GM21723 (cell line): Measurements from ENCODE around the gene UGGT2.
"Not testable (repeated sequence)": the region's sequence is repeated elsewhere in the genome, so short reads cannot be mapped to it uniquely, and the experiment has no call there.

Source experiments
- ATAC-seq: cut with Tn5 transposase; IDR thresholded peaks from one replicate; pipeline ENCODE4 v1.9.1; 2021; ENCODE audit warnings: mild to moderate bottlenecking, moderate library complexity; ENCODE audit not compliant: unreplicated experiment

Gene UGGT2

GRCh38 chr13:95801825-95802224, 251.4 kb downstream of the UGGT2 start:
- ATAC-seq: no peak

GRCh38 chr13:95800436-95800835, 252.8 kb downstream of the UGGT2 start:
- ATAC-seq: no peak

GRCh38 chr13:95797016-95797415, 256.2 kb downstream of the UGGT2 start:
- no peak for ATAC-seq

- no peak for ATAC-seq
Measured at GRCh38 chr13:95793781-95794180, 259.4 kb downstream of the UGGT2 start.

GRCh38 chr13:95793018-95793555, 260.1 kb downstream of the UGGT2 start:
- no peak for ATAC-seq

GRCh38 chr13:95791084-95791722, 262.0 kb downstream of the UGGT2 start:
- ATAC-seq: no peak

- ATAC-seq: not testable (repeated sequence)
Measured at GRCh38 chr13:95789315-95789714, 263.9 kb downstream of the UGGT2 start.

- no peak for ATAC-seq
Measured at GRCh38 chr13:95788100-95788463, 265.1 kb downstream of the UGGT2 start.

GRCh38 chr13:95787356-95788099, 265.7 kb downstream of the UGGT2 start:
- ATAC-seq: no peak

- no peak for ATAC-seq
Measured at GRCh38 chr13:95784900-95785290, 268.3 kb downstream of the UGGT2 start.

- ATAC-seq: no peak
Measured at GRCh38 chr13:95784161-95784899, 268.9 kb downstream of the UGGT2 start.

- no peak for ATAC-seq
Measured at GRCh38 chr13:95783747-95784146, 269.5 kb downstream of the UGGT2 start.

GRCh38 chr13:95781940-95782339, 271.3 kb downstream of the UGGT2 start:
- ATAC-seq: not testable (repeated sequence)

GRCh38 chr13:95781016-95781415, 272.2 kb downstream of the UGGT2 start:
- ATAC-seq: no peak

GRCh38 chr13:95779522-95779921, 273.7 kb downstream of the UGGT2 start:
- no peak for ATAC-seq

GRCh38 chr13:95771905-95772304, 281.3 kb downstream of the UGGT2 start:
- no peak for ATAC-seq

GRCh38 chr13:95763601-95764000, 289.6 kb downstream of the UGGT2 start:
- no peak for ATAC-seq

- not testable (repeated sequence) for ATAC-seq
Measured at GRCh38 chr13:95762626-95763025, 290.6 kb downstream of the UGGT2 start.

GRCh38 chr13:95756072-95756471, 297.1 kb downstream of the UGGT2 start:
- no peak for ATAC-seq

- ATAC-seq: no peak
Measured at GRCh38 chr13:95754069-95754468, 299.1 kb downstream of the UGGT2 start.

- no peak for ATAC-seq
Measured at GRCh38 chr13:95752677-95753076, 300.5 kb downstream of the UGGT2 start.
